C1 segment of cervical spinal cord (tissue), 14 donors: ENCODE results near the gene ROR2.

Source experiments
- DNase-seq, 14 donors: peaks; one replicate each; lab custom pipeline; 2025; lab: John Stamatoyannopoulos, UW

ROR2 gene

GRCh38 chr9:91680106-91680505 is 269.9 kb downstream of the ROR2 start:
- DNase-seq, result no peak

- DNase-seq, result no peak
These were observed 271.0 kb downstream of the ROR2 start for GRCh38 chr9:91678807-91679580.

GRCh38 chr9:91677822-91678436 is 272.1 kb downstream of the ROR2 start:
- DNase-seq, result no peak

GRCh38 chr9:91677331-91677730 is 272.7 kb downstream of the ROR2 start:
- no peak for DNase-seq

GRCh38 chr9:91676046-91676445 is 274.0 kb downstream of the ROR2 start:
- no peak for DNase-seq

- no peak for DNase-seq
These were observed 285.4 kb downstream of the ROR2 start for GRCh38 chr9:91664663-91665062.

GRCh38 chr9:91663858-91664257 is 286.2 kb downstream of the ROR2 start:
- no peak for DNase-seq

- DNase-seq, result no peak
These were observed 288.6 kb downstream of the ROR2 start for GRCh38 chr9:91661451-91661850.

- no peak for DNase-seq
These were observed 289.5 kb downstream of the ROR2 start for GRCh38 chr9:91660521-91660920.

GRCh38 chr9:91659529-91660495 is 290.2 kb downstream of the ROR2 start:
- peak in 1 of 14 donors; percentile 2 for DNase-seq

- DNase-seq, result no peak
These were observed 291.4 kb downstream of the ROR2 start for GRCh38 chr9:91658513-91659105.

GRCh38 chr9:91657501-91657900 is 292.5 kb downstream of the ROR2 start:
- DNase-seq, result no peak

- no peak for DNase-seq
These were observed 294.4 kb downstream of the ROR2 start for GRCh38 chr9:91655658-91656057.

GRCh38 chr9:91655215-91655614 is 294.8 kb downstream of the ROR2 start:
- no peak for DNase-seq

GRCh38 chr9:91654527-91654926 is 295.5 kb downstream of the ROR2 start:
- no peak for DNase-seq

GRCh38 chr9:91647371-91647770 is 302.7 kb downstream of the ROR2 start:
- no peak for DNase-seq

- DNase-seq, result no peak
These were observed 303.3 kb downstream of the ROR2 start for GRCh38 chr9:91646702-91647101.

GRCh38 chr9:91644433-91644832 is 305.6 kb downstream of the ROR2 start:
- DNase-seq, result no peak

- no peak for DNase-seq
These were observed 306.4 kb downstream of the ROR2 start for GRCh38 chr9:91643481-91644077.

- DNase-seq, result no peak
These were observed 307.3 kb downstream of the ROR2 start for GRCh38 chr9:91642771-91643170.

GRCh38 chr9:91640428-91640827 is 309.6 kb downstream of the ROR2 start:
- no peak for DNase-seq
